Measurements from ENCODE around the gene WBP4.
A peak's percentile ranks its signal among the peaks of the same experiment; 100 is the strongest.

GRCh38 chr13:41061914-41062837 lies 867 bp downstream of the WBP4 start:
- TF ChIP-seq CTCF (IDR thresholded peaks at IDR 0.05; ENCODE audit: low read depth, low read length) (no peak), POLR2A (IDR thresholded peaks at IDR 0.05; ENCODE audit: extremely low read depth, insufficient read length) (no peak), MAX (IDR thresholded peaks at IDR 0.05; ENCODE audit: low read depth, low read length) (no peak), MYC (IDR thresholded peaks at IDR 0.05; ENCODE audit: low read depth, low read length) (peak; percentile 4; the same call in 1 of the 2 replicates)
